Left ventricle myocardium inferior (tissue), 1 donor: ENCODE data around the gene CPB2. TPM values are rescaled to one million over a fixed set of nuclear protein-coding genes. Genes with fewer than 3 reads are reported as not detected.

Source experiments
- DNase-seq: peaks from one replicate; pipeline ENCODE4 v3.0.0-alpha.2; 2020
- H3K27ac ChIP-seq: fragments of 200-600 bp; replicated peaks from 2 replicates; pipeline ENCODE4 v1.8.0; 2021
- H3K27me3 ChIP-seq: fragments of 200-600 bp; 2 replicates; pipeline ENCODE4 v1.8.0; 2021; ENCODE audit warnings: low read depth
- H3K36me3 ChIP-seq: fragments of 200-600 bp; 2 replicates; pipeline ENCODE4 v1.8.0; 2021
- H3K4me1 ChIP-seq: fragments of 200-600 bp; 2 replicates; pipeline ENCODE4 v1.8.0; 2021
- H3K4me3 ChIP-seq: fragments of 200-600 bp; 2 replicates; pipeline ENCODE4 v1.8.0; 2021; ENCODE audit warnings: mild to moderate bottlenecking, moderate library complexity
- H3K9me3 ChIP-seq: fragments of 200-600 bp; replicated peaks from 2 replicates; pipeline ENCODE4 v1.8.0; 2021
- intact Hi-C: fragments of 100-400 bp; cut with micrococcal nuclease; formaldehyde crosslinking; loops from one replicate; pipeline ENCODE4 v1.11.0; 2022
- total RNA-seq: library from RNA; stranded (reverse); fragmentation: NEBNext Ultra II Directional; extraction: Animal tissue kit (Norgen Biotek cat#: 25700); gene quantifications from one replicate; pipeline ENCODE4 v1.2.1, GENCODE V29; 2021
- TF ChIP-seq, protein P1 (sequence below): fragments of 200-600 bp; IDR thresholded peaks from 2 replicates; pipeline ENCODE4 v1.8.0; 2021; ENCODE audit warnings: antibody characterized with exemption, mild to moderate bottlenecking, borderline replicate concordance
- donor health status: DM: no; HTN: yes; CAD: no; lungs with severe emphysema.

Gene CPB2
- total RNA-seq, 1 donor from 2014 or later = not detected

GRCh38 chr13:46121033-46121432 lies 16.2 kb upstream of the CPB2 start:
- intact Hi-C loops = no loop called here
- Histone ChIP-seq H3K4me3 (no peak overlapping the region), H3K4me1 (peaks cover 14% of the 10 kb centered on the region), H3K36me3 (no peaks in the 10 kb centered on the region), H3K27ac (no peak overlapping the region), H3K27me3 (no peaks in the 10 kb centered on the region), H3K9me3 (no peaks in the 10 kb centered on the region)
- no peak for DNase-seq
- TF ChIP-seq, protein P1, sequence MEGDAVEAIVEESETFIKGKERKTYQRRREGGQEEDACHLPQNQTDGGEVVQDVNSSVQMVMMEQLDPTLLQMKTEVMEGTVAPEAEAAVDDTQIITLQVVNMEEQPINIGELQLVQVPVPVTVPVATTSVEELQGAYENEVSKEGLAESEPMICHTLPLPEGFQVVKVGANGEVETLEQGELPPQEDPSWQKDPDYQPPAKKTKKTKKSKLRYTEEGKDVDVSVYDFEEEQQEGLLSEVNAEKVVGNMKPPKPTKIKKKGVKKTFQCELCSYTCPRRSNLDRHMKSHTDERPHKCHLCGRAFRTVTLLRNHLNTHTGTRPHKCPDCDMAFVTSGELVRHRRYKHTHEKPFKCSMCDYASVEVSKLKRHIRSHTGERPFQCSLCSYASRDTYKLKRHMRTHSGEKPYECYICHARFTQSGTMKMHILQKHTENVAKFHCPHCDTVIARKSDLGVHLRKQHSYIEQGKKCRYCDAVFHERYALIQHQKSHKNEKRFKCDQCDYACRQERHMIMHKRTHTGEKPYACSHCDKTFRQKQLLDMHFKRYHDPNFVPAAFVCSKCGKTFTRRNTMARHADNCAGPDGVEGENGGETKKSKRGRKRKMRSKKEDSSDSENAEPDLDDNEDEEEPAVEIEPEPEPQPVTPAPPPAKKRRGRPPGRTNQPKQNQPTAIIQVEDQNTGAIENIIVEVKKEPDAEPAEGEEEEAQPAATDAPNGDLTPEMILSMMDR = no peak

GRCh38 chr13:46119883-46120614 lies 15.2 kb upstream of the CPB2 start:
- no peak overlapping the region for H3K27ac ChIP-seq
- intact Hi-C loops = no loop called here
- DNase-seq = no peak
- no peaks in the 10 kb centered on the region for H3K9me3 ChIP-seq
- peaks cover 14% of the 10 kb centered on the region for H3K4me1 ChIP-seq
- H3K4me3 ChIP-seq = no peak overlapping the region
- H3K27me3 ChIP-seq = no peaks in the 10 kb centered on the region
- H3K36me3 ChIP-seq = no peaks in the 10 kb centered on the region
- TF ChIP-seq, protein P1 = no peak

GRCh38 chr13:46116653-46117502 lies 12.0 kb upstream of the CPB2 start:
- Histone ChIP-seq H3K4me1 (peaks cover 14% of the 10 kb centered on the region), H3K4me3 (no peak overlapping the region), H3K27me3 (peaks cover 14% of the 10 kb centered on the region), H3K9me3 (no peaks in the 10 kb centered on the region), H3K27ac (no peak overlapping the region), H3K36me3 (no peaks in the 10 kb centered on the region)
- no peak for DNase-seq
- intact Hi-C loops = no loop called here
- TF ChIP-seq, protein P1 = no peak

- no peak for DNase-seq
- intact Hi-C loops = no loop called here
- Histone ChIP-seq H3K27me3 (peaks cover 30% of the 10 kb centered on the region), H3K4me3 (no peak overlapping the region), H3K9me3 (no peaks in the 10 kb centered on the region), H3K27ac (no peak overlapping the region), H3K36me3 (no peaks in the 10 kb centered on the region), H3K4me1 (no peaks in the 10 kb centered on the region)
- TF ChIP-seq, protein P1 = no peak
Measured at GRCh38 chr13:46114613-46115012, 9.8 kb upstream of the CPB2 start.

- no peak overlapping the region for H3K27ac ChIP-seq
- H3K36me3 ChIP-seq = no peaks in the 10 kb centered on the region
- intact Hi-C loops = no loop called here
- TF ChIP-seq, protein P1 = no peak
- peaks cover 30% of the 10 kb centered on the region for H3K27me3 ChIP-seq
- H3K4me3 ChIP-seq = no peak overlapping the region
- H3K9me3 ChIP-seq = no peaks in the 10 kb centered on the region
- DNase-seq = no peak
- no peaks in the 10 kb centered on the region for H3K4me1 ChIP-seq
Measured at GRCh38 chr13:46113596-46113995, 8.8 kb upstream of the CPB2 start.
